Measurements from ENCODE around the gene ERVH48-1. TPM values are rescaled to one million over a fixed set of nuclear protein-coding genes. Genes with fewer than 3 reads are reported as not detected.
"Not testable (repeated sequence)": the region's sequence is repeated elsewhere in the genome, so short reads cannot be mapped to it uniquely, and the experiment has no call there.

Gene ERVH48-1
- total RNA-seq, result not detected

DNA sequence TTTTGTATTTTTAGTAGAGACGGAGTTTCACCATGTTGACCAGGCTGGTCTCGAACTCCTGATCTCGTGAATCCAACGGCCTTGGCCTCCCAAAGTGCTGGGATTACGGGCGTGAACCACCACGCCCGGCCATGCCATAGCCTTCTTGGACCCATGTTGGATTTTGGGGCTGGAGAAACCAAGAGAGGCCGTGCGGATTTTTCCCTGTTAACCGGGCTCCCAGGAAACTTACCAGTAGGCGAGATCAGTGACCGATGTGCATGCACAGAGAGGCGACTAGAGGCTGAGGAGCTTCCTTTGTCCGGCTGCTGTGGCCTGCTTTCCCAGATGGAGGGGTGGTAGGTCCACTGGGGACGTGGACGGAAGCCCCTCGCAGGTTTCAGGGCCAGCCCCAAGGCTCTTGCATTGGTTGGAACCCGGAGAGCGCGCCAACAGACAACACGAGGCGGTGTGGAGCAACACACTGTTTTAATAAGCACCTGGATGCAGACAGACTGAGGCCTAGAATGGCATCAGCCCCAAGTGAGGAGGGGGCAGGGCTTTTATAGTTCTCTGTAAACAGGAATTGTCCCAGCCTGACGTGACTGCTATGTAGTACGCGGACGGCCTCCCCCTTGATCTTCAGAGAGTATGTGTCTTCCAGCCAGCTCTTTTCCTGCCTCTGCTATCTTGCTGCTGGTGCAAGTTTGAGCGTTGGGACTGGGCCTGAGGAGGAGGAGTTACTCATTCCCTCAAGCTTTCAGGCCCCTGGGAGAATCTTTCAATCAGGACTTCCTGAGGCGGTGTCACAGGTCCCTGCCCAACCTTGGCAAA is at the start of gene ERVH48-1:
Gene ERVH48-1, minus strand, starts transcription at position 517 of the 813 bp plus-strand sequence. CDS start 6,624 bp downstream, outside the sequence.
- DNase-seq (ENCODE audit: low spot score) (no peak), ATAC-seq (ENCODE audit: low FRiP score) (peak; percentile 25)
- TF ChIP-seq, protein P1, sequence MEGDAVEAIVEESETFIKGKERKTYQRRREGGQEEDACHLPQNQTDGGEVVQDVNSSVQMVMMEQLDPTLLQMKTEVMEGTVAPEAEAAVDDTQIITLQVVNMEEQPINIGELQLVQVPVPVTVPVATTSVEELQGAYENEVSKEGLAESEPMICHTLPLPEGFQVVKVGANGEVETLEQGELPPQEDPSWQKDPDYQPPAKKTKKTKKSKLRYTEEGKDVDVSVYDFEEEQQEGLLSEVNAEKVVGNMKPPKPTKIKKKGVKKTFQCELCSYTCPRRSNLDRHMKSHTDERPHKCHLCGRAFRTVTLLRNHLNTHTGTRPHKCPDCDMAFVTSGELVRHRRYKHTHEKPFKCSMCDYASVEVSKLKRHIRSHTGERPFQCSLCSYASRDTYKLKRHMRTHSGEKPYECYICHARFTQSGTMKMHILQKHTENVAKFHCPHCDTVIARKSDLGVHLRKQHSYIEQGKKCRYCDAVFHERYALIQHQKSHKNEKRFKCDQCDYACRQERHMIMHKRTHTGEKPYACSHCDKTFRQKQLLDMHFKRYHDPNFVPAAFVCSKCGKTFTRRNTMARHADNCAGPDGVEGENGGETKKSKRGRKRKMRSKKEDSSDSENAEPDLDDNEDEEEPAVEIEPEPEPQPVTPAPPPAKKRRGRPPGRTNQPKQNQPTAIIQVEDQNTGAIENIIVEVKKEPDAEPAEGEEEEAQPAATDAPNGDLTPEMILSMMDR (IDR thresholded peaks at IDR 0.05), result no peak

DNA sequence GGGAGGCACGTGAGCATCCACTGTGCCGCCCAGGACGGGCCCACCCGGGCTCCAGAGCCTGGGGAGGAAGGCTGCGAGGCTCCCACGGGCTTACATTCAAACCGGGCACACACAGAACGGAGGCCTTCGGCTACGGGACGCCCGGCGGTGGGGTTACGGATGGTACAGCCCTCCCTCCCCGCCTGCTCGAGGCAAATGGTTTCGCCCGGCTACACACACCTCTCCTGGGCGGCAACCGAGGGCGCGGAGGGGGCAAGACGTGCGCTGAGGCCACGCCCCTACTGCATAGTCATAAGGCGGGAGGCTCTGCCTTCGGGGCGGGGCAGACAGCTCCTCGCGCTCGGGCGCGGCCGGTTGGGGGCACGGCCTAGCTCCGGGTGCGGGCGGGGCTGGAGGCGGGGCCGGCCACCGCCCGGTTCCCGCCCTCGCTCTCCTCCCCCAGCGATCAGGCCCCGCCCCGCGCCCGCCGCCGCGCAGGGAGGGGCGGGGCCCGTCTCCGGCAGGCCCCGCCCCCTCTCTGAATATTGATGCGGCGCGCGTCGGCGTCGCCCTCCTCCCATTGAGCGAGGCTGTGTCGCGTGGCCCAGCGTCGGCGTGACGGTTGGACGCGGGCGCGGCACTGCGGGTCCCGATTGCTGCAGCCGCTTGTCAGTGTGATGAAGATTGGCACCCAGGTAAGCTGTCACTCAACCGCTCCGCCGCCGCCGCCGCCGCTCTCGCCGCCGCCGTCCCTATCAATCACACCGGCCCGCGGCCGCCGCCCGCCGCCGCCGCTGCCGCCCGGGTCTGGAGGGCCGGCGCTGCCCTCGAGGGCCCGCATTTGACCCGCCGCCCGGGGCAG is 48.8 kb upstream of the ERVH48-1 start, which contains the start of gene PKNOX1:
Gene PKNOX1, plus strand, starts transcription at position 572 of the 841 bp plus-strand sequence. CDS start 29,820 bp downstream, outside the sequence.
- ATAC-seq (ENCODE audit: low FRiP score) (peak; percentile 96), DNase-seq (ENCODE audit: low spot score) (peak; percentile 92)
- TF ChIP-seq, protein P1 (IDR thresholded peaks at IDR 0.05), result no peak

DNA sequence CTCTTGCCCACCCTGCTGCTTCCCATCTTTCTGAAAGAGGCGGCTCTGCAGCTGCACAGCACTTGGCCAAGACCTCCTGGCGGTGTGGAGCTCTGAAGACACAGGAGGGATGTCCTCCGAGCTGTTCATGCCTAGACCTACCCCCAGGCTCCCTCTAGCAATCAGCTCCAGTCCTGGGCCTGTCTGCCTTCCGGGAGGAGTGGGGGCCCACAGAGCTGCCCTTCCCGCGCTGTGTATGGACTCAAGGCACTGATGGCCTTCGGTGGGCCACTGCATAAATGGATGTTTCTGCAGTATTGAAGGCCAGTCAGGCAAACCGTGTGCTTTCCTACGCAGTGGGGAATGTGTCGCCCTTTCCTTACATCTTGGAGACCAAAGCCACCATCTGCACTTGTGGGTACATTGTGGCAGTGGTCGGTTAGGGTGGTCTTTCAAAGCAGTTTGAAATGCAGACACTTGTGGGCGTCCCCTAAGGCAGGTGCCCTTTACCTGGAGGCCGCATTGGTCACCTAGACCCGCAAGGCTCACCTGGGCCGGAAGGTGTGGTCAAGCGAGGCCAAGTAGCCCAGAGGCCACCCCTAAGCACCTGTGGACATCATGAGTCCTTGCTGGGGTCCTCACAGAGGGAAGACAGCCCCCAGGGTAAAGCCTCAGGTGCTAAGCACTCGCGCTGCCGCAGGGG is 48.0 kb upstream of the ERVH48-1 start:
- DNase-seq (ENCODE audit: low spot score) (no peak), ATAC-seq (ENCODE audit: low FRiP score) (no peak)
- TF ChIP-seq, protein P1 (IDR thresholded peaks at IDR 0.05), result no peak

DNA sequence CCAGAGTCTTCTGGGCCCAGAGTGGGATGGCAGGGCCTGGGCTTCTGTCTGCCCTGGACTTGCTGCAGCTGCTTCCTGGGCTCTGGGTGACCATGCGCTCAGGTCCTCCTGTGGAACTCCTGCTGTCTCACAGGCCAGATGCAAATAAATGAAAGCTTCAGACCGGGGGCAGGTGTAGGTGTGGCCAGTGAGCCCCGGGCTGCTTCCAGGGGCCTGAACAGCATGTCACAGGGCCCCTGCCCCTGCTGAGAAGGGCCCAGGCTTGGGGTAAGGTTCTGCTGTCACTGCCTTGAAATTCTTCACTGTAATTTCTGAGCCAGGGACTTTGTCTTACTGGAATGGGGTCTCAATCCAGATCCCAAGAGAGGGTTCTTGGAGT is 46.5 kb upstream of the ERVH48-1 start:
- DNase-seq (ENCODE audit: low spot score), result no peak
- TF ChIP-seq, protein P1 (IDR thresholded peaks at IDR 0.05), result no peak
- ATAC-seq (ENCODE audit: low FRiP score), result no peak

DNA sequence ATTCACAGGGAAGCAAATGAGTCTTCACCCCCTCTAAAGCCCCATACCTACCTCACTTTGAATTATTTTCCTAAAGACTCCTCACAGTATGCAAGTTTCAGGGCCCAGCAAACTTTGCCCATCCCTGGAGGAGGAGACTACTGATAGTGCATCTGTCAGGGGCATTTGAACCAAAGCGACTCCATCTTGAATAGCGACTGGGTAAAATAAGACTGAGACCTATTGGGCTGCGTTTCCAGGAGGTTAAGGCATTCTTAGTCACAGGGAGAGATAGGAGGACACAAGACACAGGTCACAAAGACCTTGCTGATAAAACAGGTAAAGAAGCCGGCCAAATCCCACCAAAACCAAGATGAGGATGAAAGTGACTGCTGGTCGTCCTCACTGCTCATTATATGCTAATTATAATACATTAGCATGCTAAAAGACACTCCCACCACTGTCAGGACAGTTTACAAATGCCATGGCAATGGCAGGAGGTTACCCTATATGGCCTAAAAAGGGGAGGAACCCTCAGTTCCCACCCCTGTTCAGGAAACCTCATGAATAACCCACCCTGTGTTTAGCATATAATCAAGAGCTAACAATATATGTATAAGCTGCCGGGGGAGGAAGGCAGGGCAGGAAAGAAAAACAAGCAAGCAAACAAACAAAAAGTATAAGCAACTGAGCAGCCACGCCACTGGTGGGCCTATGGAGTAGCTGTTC is 45.7 kb upstream of the ERVH48-1 start:
- ATAC-seq (ENCODE audit: low FRiP score) (no peak), DNase-seq (ENCODE audit: low spot score) (no peak)
- TF ChIP-seq, protein P1 (IDR thresholded peaks at IDR 0.05), result no peak

DNA sequence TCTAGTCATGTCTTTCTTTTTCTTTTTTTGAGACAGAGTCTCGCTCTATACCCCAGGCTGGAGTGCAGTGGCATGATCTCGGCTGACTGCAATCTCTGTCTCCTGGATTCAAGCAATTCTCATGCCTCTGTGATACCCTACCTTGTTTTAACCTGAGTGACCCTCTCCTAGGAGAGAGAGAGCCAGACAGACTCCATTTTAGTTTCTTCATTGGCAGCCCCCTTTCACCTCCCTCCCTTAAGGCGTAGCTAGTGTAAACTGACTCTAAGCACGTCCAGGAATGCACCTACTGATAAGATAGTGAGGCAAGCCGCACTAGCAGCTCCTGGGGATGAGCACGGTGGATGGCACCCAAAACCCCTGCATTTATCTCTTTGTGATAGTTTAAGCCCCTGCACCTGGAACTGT is 43.8 kb upstream of the ERVH48-1 start:
- DNase-seq (ENCODE audit: low spot score) (no peak), ATAC-seq (ENCODE audit: low FRiP score) (no peak)
- TF ChIP-seq, protein P1 (IDR thresholded peaks at IDR 0.05), result no peak

DNA sequence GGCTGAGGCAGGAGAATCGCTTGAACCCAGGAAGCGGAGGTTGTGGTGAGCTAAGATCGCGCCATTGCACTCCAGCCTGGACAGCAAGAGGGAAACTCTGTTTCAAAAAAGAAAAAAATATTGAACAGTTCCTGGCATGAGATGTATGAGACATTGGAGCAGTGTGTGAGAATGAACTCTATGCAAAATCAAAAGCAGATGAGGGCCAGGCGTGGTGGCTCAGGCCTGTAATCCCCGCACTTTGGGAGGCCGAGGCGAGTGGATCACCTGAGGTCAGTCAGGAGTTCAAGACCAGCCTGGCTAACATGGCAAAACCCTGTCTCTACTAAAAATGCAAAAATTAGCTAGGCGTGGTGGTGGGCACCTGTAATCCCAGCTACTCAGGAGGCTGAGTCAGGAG is 42.2 kb upstream of the ERVH48-1 start:
- DNase-seq (ENCODE audit: low spot score); ATAC-seq (ENCODE audit: low FRiP score): not testable (repeated sequence)
